ENCODE results near the gene MORN5. TPM values are rescaled to one million over a fixed set of nuclear protein-coding genes. Genes with fewer than 3 reads are reported as not detected.

Gene MORN5
- total RNA-seq, 1 donor from 2014 or later: not detected

GRCh38 chr9:122192914-122193525 is 33.3 kb downstream of the MORN5 start:
- no peak for DNase-seq

DNA sequence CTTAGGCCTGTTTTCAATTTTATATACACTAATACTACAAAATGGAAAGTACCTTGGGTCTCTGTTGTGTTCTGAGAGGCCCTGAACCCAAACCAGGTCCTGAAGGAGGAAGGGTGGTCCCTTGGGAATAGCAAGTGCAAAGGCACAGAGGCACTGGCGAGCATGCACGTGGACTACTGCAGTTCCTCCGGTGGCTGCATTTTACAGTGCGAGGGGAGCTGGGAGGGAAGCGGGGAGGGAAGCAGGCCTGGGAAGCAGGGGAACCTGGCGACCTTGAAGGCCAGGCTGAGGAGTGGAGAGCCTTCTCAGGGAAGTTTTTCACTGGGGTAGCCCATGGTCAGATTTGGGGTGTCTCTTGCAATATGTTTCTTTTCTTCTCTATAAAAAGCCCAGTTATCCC is 33.9 kb downstream of the MORN5 start:
- DNase-seq: no peak

- no peak for DNase-seq
Observed at GRCh38 chr9:122195875-122196274, 36.2 kb downstream of the MORN5 start.

DNA sequence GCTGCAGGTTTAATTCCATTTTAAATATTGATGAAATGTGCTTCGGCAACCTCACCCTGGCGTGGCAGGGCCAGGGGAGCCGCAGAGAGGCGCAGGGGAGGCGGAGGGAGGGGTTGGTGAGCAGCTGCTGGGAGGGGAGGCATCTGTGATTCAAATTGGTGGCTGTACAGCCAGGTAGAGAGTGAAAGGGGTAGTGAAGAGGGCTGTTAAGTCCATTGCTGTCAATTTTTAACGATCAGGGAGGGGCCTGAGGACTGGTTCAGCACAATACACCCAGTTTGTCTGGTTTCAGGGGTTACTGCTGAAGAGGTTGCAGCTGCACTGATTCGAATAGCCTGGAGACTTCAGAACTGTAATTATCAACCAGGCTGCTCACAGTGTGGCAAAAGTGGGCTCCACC is 37.7 kb downstream of the MORN5 start:
- DNase-seq: no peak

DNA sequence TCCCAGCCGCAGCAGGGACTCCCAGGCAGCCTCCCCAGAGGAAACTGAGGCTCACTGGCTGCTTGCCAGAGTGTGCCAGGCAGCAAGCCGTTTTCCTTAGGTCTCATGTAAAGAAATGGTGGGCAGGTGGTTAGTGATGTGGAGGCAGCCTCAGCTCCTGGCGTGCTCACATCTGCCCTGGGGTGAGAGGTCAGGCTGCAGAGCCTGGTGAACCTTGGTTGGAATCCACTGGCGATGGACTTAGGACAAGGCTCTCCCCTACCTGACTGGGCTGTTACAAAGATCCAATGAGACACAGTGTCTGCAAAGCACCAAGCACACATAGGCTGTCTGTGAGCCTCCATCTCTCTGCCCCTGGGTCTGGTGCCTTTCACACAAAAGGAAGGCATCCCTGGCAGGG is 38.2 kb downstream of the MORN5 start:
- no peak for DNase-seq

DNA sequence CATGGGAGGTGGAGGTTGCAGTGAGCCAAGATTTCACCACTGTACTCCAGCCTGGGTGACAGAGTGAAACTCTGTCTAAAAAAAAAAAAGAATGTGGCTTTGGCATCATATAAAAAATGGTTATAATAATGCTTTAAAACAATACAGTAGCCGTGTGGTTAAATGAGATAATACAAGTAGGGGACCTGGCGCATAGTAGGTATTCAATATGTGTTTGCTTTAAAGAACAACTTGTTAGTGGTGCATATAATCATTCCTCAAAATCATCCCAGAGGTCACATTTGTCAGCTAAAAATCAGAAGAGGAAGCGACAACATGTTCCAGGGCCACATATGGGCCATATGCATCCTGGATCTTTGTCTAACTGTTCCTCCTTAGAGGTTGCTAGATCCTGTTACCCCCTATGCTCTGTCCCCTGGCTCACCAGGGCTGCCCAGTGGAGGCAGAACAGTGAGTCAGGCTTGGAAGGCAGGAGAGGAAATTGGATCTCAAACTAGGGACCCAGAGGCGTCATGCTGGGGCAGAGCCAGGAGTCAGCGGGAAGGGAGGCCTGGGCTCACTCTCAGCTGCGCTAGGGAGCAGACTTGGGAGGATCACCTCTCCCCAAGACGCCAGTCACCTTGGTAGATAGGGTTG is 41.4 kb downstream of the MORN5 start:
- peak; percentile 75 for DNase-seq

DNA sequence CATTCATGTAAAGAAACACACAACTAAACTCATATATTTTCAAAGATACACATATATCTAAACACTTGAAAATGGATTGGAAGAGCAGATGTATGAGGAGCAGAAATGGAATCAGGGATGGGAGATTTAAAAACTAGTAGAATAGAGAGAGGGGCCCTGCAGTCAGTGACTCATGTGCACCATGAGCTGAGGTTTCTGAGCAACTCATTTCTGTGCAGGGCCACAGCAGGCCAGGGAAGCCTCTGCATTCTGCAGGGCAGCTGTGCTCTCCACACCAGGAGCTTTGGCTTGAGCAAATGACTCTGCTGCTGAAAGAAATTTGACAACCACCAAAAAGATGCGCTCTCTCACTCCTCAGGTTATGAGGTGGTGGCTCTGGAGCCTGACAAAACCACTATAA is 41.9 kb downstream of the MORN5 start:
- DNase-seq: no peak

- no peak for DNase-seq
Observed at GRCh38 chr9:122202111-122202510, 42.4 kb downstream of the MORN5 start.

- DNase-seq: no peak
Observed at GRCh38 chr9:122204055-122204454, 44.3 kb downstream of the MORN5 start.

GRCh38 chr9:122204491-122204890 is 44.8 kb downstream of the MORN5 start:
- no peak for DNase-seq

DNA sequence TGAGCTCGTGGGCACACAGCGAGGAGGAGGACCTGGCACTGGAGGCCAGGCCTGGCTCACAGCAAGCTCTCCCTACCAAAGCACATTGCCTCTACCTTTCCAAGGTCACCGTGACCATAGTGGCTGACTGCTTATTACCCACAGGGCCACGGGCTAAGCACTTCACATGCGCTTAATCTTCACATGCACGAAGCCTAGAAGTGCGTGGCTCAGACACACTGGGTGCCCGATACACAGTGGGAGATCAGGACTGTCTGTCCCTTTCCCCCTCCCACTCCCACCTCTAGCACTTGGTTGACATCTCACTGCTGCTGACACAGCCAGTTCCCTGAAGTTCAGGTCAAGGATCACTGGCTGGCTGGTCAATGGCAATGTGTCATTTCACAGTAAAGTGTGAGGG is 45.5 kb downstream of the MORN5 start:
- no peak for DNase-seq

DNA sequence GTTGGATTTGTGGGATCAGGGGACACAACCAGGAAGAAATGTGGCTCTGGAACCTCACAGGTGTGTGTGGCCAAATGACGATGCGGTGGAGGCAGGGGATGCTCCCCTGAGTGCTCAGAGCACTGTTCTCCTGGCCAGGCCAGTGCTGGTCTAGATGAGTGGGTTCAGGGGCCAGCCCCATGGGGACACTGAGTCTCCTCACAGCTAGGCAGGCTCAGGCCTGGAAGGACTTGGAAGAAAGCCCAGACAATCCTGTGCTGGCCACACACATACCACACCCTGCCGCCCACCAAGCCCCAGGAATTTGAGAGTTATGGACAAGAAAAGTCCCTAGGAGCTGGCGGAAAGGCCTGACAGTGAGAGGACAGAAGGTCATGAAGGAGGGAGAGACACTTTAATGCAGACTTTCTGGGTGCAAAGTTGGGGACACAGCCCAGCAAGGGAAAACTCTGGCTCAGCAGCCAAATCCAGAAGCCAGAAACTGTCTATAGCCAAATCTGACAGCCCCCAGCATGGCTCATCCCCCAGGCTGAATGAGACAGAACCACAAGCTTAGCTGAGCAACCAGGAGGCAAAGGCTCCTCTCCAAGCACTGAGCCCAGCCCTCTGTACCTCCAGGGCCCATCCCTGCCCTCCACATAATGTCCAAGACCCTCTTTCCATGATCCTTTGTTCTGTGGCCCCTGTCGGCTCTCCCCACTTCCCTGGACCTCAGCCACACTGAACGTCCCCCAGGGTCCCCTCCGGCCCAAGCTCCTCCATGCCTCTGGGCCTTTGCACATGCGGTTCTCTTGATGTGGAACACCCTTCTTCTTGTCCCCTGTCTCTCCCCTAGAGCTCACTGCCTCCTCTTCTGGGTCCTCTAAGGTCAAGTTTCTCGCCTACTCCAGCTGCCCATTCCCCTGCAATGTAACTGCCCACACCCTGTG is 46.7 kb downstream of the MORN5 start:
- no peak for DNase-seq

- no peak for DNase-seq
Observed at GRCh38 chr9:122207096-122207495, 47.4 kb downstream of the MORN5 start.

DNA sequence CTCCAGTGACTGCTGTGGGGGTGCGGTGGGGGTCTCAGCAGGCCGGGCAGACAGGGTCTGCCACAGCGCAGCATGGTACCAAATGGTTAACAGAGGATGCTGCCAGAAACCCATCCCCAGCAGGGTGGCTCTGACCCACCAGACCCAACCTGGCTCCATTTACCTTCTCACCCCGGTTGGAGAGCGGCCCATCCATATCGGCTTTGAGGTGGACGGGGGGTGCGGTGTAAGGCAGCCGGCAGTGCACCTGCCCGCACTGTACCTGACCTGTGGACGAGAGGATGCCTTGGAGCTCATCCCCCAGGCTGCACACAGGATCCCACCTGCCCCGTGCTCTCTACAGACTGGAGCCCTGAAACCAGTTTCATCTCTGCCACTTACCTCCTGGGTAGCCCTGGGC is 49.7 kb downstream of the MORN5 start:
- no peak for DNase-seq

DNA sequence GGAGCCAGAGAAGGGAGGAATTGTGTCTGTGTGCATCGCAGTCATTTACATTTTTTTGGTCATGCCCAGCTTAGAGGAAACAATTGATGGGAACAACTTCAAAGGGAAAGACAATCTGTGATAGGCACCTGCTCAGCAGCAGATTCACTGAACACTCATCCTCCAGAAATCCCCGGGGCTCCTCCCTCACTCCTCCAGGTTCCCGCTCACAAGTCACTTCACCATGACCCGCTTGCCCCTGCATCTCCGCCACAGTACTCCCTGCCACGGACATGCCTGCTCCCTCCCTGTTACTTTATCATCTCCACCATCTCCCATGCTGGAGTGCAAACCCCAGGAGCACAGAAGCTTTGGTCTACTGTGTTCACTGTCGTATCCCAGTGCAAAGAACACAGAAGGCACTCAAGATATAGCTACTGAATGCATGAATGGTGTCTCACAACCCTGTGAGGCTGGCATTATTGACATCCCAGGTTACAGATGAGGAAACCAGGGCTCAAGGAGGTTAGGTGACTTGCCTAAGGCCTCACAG is 52.8 kb downstream of the MORN5 start:
- no peak for DNase-seq

GRCh38 chr9:122213102-122213588 is 53.4 kb downstream of the MORN5 start:
- DNase-seq: no peak

- no peak for DNase-seq
Observed at GRCh38 chr9:122213589-122214413, 54.1 kb downstream of the MORN5 start.

GRCh38 chr9:122214507-122214906 is 54.8 kb downstream of the MORN5 start:
- no peak for DNase-seq

- no peak for DNase-seq
Observed at GRCh38 chr9:122215663-122216062, 56.0 kb downstream of the MORN5 start.

DNA sequence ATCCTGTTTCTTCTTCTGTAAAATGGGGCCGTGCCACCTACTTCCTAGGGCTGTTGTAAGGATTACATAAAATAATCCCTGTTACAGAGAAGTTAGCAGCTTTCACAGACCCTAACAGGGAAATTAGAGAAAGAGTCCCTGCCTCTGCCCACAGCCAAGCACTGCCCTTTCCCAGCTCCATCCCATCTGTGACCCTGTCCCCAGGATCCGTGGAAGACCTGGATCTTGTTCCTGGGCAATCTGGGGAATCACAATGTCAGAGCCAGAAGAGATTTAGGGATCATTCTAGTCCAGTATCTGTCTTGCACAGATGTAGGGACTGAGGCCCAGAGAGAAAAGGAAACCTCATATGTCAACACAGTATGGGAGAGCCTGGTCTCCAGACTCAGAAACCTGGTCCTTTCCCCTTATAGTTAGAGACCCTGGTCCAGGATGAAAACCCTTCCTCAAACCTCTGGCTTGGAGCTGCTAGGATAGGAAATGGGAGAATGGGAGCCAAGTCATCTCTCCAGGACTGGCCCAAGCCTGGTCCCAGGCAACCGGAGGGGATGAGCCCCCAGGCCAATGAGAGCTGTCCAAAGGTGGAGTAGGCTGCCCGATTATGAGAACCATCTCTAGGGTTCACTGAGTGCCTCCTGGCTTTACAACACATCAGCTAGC is 56.6 kb downstream of the MORN5 start:
- DNase-seq: no peak

- DNase-seq: no peak
Observed at GRCh38 chr9:122216798-122217418, 57.2 kb downstream of the MORN5 start.

All from dermis blood vessel endothelial cell (primary cell).